ENCODE results near the gene HIGD1A.

Gene HIGD1A

GRCh38 chr3:42735615-42736014 is 68.7 kb downstream of the HIGD1A start:
- no peak for TF ChIP-seq CTCF (IDR thresholded peaks at IDR 0.05; ENCODE audit: low read depth, low read length, missing control alignments)
- DNase-seq, result no peak
- in situ Hi-C loops (cut with HindIII; ENCODE audit: low pct_ligation_motif_present, low sequenced_read_pairs), result no loop called here
- Histone ChIP-seq H3K4me3 (ENCODE audit: low read depth, low read length) (no peak overlapping the region), H3K36me3 (replicated peaks) (no peaks in the 10 kb centered on the region), H3K27ac (no peak overlapping the region), H3K27me3 (replicated peaks) (no peaks in the 10 kb centered on the region)

- TF ChIP-seq CTCF (IDR thresholded peaks at IDR 0.05; ENCODE audit: low read depth, low read length, missing control alignments), result no peak
- Histone ChIP-seq H3K36me3 (replicated peaks) (no peaks in the 10 kb centered on the region), H3K27me3 (replicated peaks) (no peaks in the 10 kb centered on the region), H3K4me3 (ENCODE audit: low read depth, low read length) (no peak overlapping the region), H3K27ac (no peak overlapping the region)
- in situ Hi-C loops (cut with HindIII; ENCODE audit: low pct_ligation_motif_present, low sequenced_read_pairs), result no loop called here
- no peak for DNase-seq
These were observed 69.3 kb downstream of the HIGD1A start for GRCh38 chr3:42735019-42735418.

- no peak for DNase-seq
- Histone ChIP-seq H3K27me3 (replicated peaks) (no peaks in the 10 kb centered on the region), H3K36me3 (replicated peaks) (no peaks in the 10 kb centered on the region), H3K4me3 (ENCODE audit: low read depth, low read length) (no peak overlapping the region), H3K27ac (no peak overlapping the region)
- TF ChIP-seq CTCF (IDR thresholded peaks at IDR 0.05; ENCODE audit: low read depth, low read length, missing control alignments), result no peak
- in situ Hi-C loops (cut with HindIII; ENCODE audit: low pct_ligation_motif_present, low sequenced_read_pairs), result no loop called here
These were observed 69.9 kb downstream of the HIGD1A start for GRCh38 chr3:42734263-42734860.

- Histone ChIP-seq H3K27ac (no peak overlapping the region), H3K36me3 (replicated peaks) (no peaks in the 10 kb centered on the region), H3K27me3 (replicated peaks) (no peaks in the 10 kb centered on the region), H3K4me3 (ENCODE audit: low read depth, low read length) (no peak overlapping the region)
- no peak for DNase-seq
- in situ Hi-C loops (cut with HindIII; ENCODE audit: low pct_ligation_motif_present, low sequenced_read_pairs), result no loop called here
- TF ChIP-seq CTCF (IDR thresholded peaks at IDR 0.05; ENCODE audit: low read depth, low read length, missing control alignments), result no peak
These were observed 70.6 kb downstream of the HIGD1A start for GRCh38 chr3:42733501-42734262.

All from brain microvascular endothelial cell (primary cell).